Measurements from ENCODE around the gene ZBTB42. TPM values are rescaled to one million over a fixed set of nuclear protein-coding genes. Genes with fewer than 3 reads are reported as not detected.

Gene ZBTB42
- polyA plus RNA-seq, 1 of the 3 experiments (the other 2 are of a cell fraction): 3.1 TPM

DNA sequence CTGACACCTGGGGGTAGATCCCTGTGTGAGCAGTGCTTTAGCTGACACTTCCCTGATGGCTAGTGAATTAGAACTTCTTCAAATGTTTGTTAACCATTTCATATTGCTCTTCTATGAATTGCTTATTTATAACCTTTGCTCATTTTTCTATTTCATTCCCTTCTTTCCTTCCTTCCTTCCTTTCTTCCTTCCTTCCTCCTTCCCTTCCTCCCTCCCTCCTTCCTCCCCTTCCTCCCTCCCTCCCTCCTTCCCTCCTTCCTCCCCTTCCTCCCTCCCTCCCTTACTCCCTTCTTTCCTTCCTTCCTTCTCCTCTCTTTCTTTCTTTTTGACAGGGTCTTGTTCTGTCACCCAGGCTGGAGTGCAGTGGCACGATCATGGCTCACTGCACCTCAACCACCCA, 40.8 kb downstream of the ZBTB42 start:
- Histone ChIP-seq H3K27ac (ENCODE audit: low read depth in 2 of 2, low read length in 1 of 2) (no peak overlapping the region), H3K27me3 (ENCODE audit: insufficient read depth) (peaks cover 33% of the 10 kb centered on the region)
- WGBS (ENCODE audit: low lambda C conversion rate): 0% methylated on average over 1 of the region's 1 CpG

DNA sequence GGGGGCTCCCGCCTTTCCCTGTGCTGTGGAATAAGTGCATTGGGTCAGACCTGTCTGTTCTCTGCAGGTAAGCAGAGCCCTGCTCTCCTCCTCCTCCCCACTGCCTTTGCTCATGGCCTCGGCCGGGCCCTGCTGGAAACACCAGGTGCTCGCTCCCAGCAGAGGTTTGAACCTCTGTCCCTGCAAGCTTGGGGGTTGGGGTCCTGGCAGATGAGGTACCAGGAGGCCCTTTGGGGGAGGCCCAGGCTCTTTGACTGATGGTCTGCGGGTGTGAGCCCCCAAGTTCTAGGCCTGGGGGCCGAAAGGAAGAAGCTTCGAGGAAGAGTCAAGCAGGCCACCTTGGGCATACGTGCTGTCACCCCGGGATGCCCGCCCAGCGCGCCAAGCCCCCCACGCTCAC, 42.1 kb downstream of the ZBTB42 start:
- Histone ChIP-seq H2AFZ (ENCODE audit: low read depth) (no peak overlapping the region), H3K9ac (no peak overlapping the region), H4K20me1 (ENCODE audit: insufficient read depth) (no peaks in the 10 kb centered on the region), H3K27ac (ENCODE audit: low read depth in 2 of 2, low read length in 1 of 2) (no peak overlapping the region), H3K36me3 (replicated peaks in 1 of 2; ENCODE audit: control insufficient read depth in 1 of 2, insufficient read depth in 2 of 2, low read length in 1 of 2) (no peaks in the 10 kb centered on the region), H3K4me1 (ENCODE audit: control insufficient read depth in 1 of 2, insufficient read depth in 2 of 2, low read depth in 1 of 2, low read length in 1 of 2) (no peaks in the 10 kb centered on the region; a peak in 1 of 4 replicates), H3K4me3 (ENCODE audit: low read depth in 2 of 2, low read length in 1 of 2) (no peak overlapping the region), H3K27me3 (ENCODE audit: insufficient read depth) (peaks cover 40% of the 10 kb centered on the region), H3F3A (replicated peaks; ENCODE audit: insufficient read depth) (no peaks in the 10 kb centered on the region), H3K9me2 (no peaks in the 10 kb centered on the region), H3K9me3 (no peaks in the 10 kb centered on the region), H3K79me2 (ENCODE audit: insufficient read depth) (no peaks in the 10 kb centered on the region), H3K4me2 (no peak overlapping the region)
- POLR2A ChIA-PET: no interaction called here
- no peak for DNase-seq
- TF ChIP-seq FOXJ3 (CRISPR knock-in tag; IDR thresholded peaks at IDR 0.05) (no peak), RCOR1 (IDR thresholded peaks at IDR 0.05; ENCODE audit: low read length) (no peak)
- TF ChIP-seq, protein P1, sequence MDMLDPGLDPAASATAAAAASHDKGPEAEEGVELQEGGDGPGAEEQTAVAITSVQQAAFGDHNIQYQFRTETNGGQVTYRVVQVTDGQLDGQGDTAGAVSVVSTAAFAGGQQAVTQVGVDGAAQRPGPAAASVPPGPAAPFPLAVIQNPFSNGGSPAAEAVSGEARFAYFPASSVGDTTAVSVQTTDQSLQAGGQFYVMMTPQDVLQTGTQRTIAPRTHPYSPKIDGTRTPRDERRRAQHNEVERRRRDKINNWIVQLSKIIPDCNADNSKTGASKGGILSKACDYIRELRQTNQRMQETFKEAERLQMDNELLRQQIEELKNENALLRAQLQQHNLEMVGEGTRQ (IDR thresholded peaks at IDR 0.05; ENCODE audit: borderline replicate concordance, low read depth, low read length): no peak
- CTCF ChIA-PET: interaction anchor here (2.3 kb wide), 1 partner anchor 16 kb away, joined by 14 read pairs; no protein-coding TSS in a partner anchor
- WGBS (ENCODE audit: low lambda C conversion rate): 65% methylated on average over 5 of the region's 13 CpGs

More for the DNA sequence above, 40.8 kb downstream of the ZBTB42 start:
- Histone ChIP-seq H3K9me2 (no peaks in the 10 kb centered on the region), H4K20me1 (ENCODE audit: insufficient read depth) (no peaks in the 10 kb centered on the region), H3K36me3 (replicated peaks in 1 of 2; ENCODE audit: control insufficient read depth in 1 of 2, insufficient read depth in 2 of 2, low read length in 1 of 2) (no peaks in the 10 kb centered on the region), H2AFZ (ENCODE audit: low read depth) (no peak overlapping the region), H3K79me2 (ENCODE audit: insufficient read depth) (no peaks in the 10 kb centered on the region), H3K4me3 (ENCODE audit: low read depth in 2 of 2, low read length in 1 of 2) (no peak overlapping the region), H3K9ac (no peak overlapping the region), H3K4me1 (ENCODE audit: control insufficient read depth in 1 of 2, insufficient read depth in 2 of 2, low read depth in 1 of 2, low read length in 1 of 2) (no peaks in the 10 kb centered on the region; a peak in 1 of 4 replicates), H3K4me2 (no peak overlapping the region), H3F3A (replicated peaks; ENCODE audit: insufficient read depth) (no peaks in the 10 kb centered on the region), H3K9me3 (no peaks in the 10 kb centered on the region)
- CTCF ChIA-PET: interaction anchor here (2.3 kb wide), 1 partner anchor 15 kb away, joined by 14 read pairs; no protein-coding TSS in a partner anchor
- POLR2A ChIA-PET: no interaction called here
- DNase-seq: no peak
- TF ChIP-seq TAF1 (IDR thresholded peaks at IDR 0.05; ENCODE audit: borderline replicate concordance, low read depth, low read length) (no peak), RXRA (IDR thresholded peaks at IDR 0.05; ENCODE audit: borderline replicate concordance, low read depth) (no peak), NRF1 (IDR thresholded peaks at IDR 0.05; ENCODE audit: low read depth, low read length) (no peak), NFIC (IDR thresholded peaks at IDR 0.05; ENCODE audit: borderline replicate concordance) (no peak), TCF12 (IDR thresholded peaks at IDR 0.05) (no peak), RCOR1 (IDR thresholded peaks at IDR 0.05; ENCODE audit: low read length) (no peak), GATA2 (CRISPR knock-in tag; IDR thresholded peaks at IDR 0.05) (no peak), IRF3 (IDR thresholded peaks at IDR 0.05; ENCODE audit: low read depth, low read length) (no peak), FOXJ3 (CRISPR knock-in tag; IDR thresholded peaks at IDR 0.05) (no peak), PBX3 (IDR thresholded peaks at IDR 0.05) (no peak), SMC3 (IDR thresholded peaks at IDR 0.05; ENCODE audit: low read depth, low read length) (no peak), RAD21 (IDR thresholded peaks at IDR 0.05; ENCODE audit: low read length) (no peak), GABPA (IDR thresholded peaks at IDR 0.05; ENCODE audit: low read depth) (no peak), MEF2A (IDR thresholded peaks at IDR 0.05; ENCODE audit: borderline replicate concordance, low read depth) (no peak), FOXM1 (IDR thresholded peaks at IDR 0.05; ENCODE audit: low read depth) (no peak), MXI1 (IDR thresholded peaks at IDR 0.05; ENCODE audit: low read depth, low read length) (no peak), YY1 (IDR thresholded peaks at IDR 0.05; ENCODE audit: low read depth) (no peak)
- TF ChIP-seq, protein P2, sequence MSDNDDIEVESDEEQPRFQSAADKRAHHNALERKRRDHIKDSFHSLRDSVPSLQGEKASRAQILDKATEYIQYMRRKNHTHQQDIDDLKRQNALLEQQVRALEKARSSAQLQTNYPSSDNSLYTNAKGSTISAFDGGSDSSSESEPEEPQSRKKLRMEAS (IDR thresholded peaks at IDR 0.05; ENCODE audit: low read depth): no peak
- TF ChIP-seq, protein P1 (IDR thresholded peaks at IDR 0.05; ENCODE audit: borderline replicate concordance, low read depth, low read length): no peak
